Right cardiac atrium (tissue), 5 donors: ENCODE measurements around the gene RBP5. TPM values are rescaled to one million over a fixed set of nuclear protein-coding genes. Genes with fewer than 3 reads are reported as not detected.
A peak's percentile ranks its signal among the peaks of the same experiment; 100 is the strongest.

Experiments
- ATAC-seq, 2 donors: fragments of 200-7000 bp; cut with Tn5 transposase; one replicate each; pipeline versions ENCODE4 v1.8.0 to v1.9.1; 2020; ENCODE audit warnings: moderate library complexity in 2 of 2, mild to moderate bottlenecking in 1 of 2
- DNase-seq, 3 donors: peaks; one replicate each; pipeline ENCODE4 v3.0.0-alpha.2; 2020
- H3K27ac ChIP-seq: one replicate; pipeline ENCODE4 v1.5.1; 2013; ENCODE audit warnings: mild to moderate bottlenecking, low read length, control low read depth, moderate library complexity
- H3K27me3 ChIP-seq: one replicate; pipeline ENCODE4 v1.6.1; 2013; ENCODE audit not compliant: control insufficient read depth, insufficient read depth
- H3K4me1 ChIP-seq: one replicate; pipeline ENCODE4 v1.6.1; 2013; ENCODE audit warnings: low read length; ENCODE audit not compliant: control insufficient read depth, insufficient read depth
- H3K4me3 ChIP-seq: one replicate; pipeline ENCODE4 v1.5.1; 2013; ENCODE audit warnings: low read length, control low read depth
- H3K9me3 ChIP-seq: one replicate; pipeline ENCODE4 v1.6.1; 2013; ENCODE audit warnings: low read length; ENCODE audit not compliant: control insufficient read depth
- WGBS: extraction: QIAGEN DNeasy Blood & Tissue Kit; methylation state at CpG from one replicate; pipeline ENCODE4 v1.1.7; 2013; 5-methylcytosine and 5-hydroxymethylcytosine counted together
- intact Hi-C, 4 donors: fragments of 100-400 bp; cut with DNase I; formaldehyde crosslinking; loops; one replicate each; pipeline versions ENCODE4 v1.11.0 to v1.14.0; 2022 to 2023
- polyA plus RNA-seq: library from polyadenylated mRNA; stranded (reverse); fragments of 200-250 nt; gene quantifications from one replicate; pipeline ENCODE4 v1.2.3, GENCODE V29; 2013
- total RNA-seq, 4 donors: library from RNA; stranded (reverse); fragmentation: NEBNext Ultra II Directional; extraction: Animal tissue kit (Norgen Biotek cat#: 25700); gene quantifications; one replicate each; pipeline ENCODE4 v1.2.1, GENCODE V29; 2021
- donor health status: healthy with polysubstance abuse.
- donor health status: DM: no; HTN: yes; CAD: no.
- donor health status: DM: no; HTN: no; CAD: no.
- donor health status: DM: no; HTN: yes; CAD: no; lungs with severe emphysema.
- donor health status: DM: yes; HTN: yes; CAD: no.

Gene RBP5
- total and polyA plus RNA-seq, 5 donors: 0.47 to 1.7 (median 0.71) TPM; not detected in 1

DNA sequence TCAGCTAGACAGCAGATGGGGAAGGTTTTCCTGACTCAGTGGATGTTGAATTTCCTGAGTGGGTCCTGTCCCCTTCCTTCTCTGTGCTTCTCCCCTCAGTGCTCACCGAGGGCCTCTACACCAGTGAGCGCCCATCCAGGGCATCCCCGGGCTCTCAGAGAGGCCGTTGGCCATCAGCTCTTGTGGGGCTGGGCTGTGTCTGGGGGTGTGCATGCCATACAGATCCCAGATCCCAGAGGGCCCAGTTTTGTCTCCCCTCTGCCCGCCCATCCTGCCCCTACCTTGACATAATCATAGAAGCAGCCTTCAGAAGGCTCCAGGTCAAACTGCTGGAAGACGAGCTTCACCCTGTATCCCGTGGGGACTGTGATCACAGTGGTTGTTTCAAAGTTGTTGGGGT is 37.5 kb downstream of the RBP5 start:
- DNase-seq: no peak
- intact Hi-C loops: no loop called here
- WGBS: 78% methylated on average over 7 of the region's 7 CpGs
- H3K9me3 ChIP-seq: no peaks in the 10 kb centered on the region
- H3K4me1 ChIP-seq: no peaks in the 10 kb centered on the region
- H3K27me3 ChIP-seq: no peaks in the 10 kb centered on the region
- peak overlapping the region; percentile 42 for H3K4me3 ChIP-seq
- no peak for ATAC-seq
- H3K27ac ChIP-seq: no peak overlapping the region

DNA sequence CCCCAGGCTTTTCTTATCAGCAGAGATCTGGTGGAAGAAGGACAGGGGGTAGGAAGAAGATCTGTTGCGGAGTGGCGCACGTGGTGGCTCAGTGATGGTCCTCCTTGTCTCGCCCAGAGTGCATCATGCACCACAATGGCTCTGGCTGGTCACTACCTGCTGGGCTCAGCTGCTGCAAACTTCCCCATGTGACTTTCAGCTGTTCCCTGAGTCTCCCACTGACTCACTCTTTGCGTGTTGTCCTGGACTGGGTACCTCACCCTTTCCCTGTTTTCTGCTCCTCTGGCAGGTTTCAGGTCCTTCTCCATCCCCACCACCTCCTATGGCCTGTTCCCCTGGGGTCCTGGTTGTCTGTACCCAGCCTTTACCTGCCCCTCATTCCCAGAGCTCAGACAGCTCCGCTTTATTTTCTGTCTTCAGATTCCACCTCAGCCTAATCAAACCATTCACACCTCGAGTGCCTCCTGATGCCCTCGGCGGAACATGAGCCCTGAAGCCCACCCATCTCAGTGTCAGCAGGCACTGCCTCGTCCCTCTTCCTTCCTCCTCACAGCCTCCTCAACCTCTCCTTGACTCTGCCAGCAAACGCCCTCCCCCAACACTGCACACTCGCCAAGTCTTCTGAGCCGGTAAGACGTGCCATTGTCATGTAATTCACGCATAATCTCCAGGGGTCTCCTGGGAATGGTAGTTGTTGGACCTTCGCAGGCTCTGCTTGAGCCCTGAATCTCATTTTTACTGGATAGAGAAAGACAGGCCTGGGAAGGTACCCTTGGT is 38.3 kb downstream of the RBP5 start:
- Histone ChIP-seq H3K27ac (no peak overlapping the region), H3K4me3 (no peak overlapping the region), H3K4me1 (no peaks in the 10 kb centered on the region), H3K9me3 (no peaks in the 10 kb centered on the region), H3K27me3 (no peaks in the 10 kb centered on the region)
- ATAC-seq: no peak
- DNase-seq: no peak
- WGBS: 69% methylated on average over 16 of the region's 16 CpGs
- intact Hi-C loops: no loop called here

DNA sequence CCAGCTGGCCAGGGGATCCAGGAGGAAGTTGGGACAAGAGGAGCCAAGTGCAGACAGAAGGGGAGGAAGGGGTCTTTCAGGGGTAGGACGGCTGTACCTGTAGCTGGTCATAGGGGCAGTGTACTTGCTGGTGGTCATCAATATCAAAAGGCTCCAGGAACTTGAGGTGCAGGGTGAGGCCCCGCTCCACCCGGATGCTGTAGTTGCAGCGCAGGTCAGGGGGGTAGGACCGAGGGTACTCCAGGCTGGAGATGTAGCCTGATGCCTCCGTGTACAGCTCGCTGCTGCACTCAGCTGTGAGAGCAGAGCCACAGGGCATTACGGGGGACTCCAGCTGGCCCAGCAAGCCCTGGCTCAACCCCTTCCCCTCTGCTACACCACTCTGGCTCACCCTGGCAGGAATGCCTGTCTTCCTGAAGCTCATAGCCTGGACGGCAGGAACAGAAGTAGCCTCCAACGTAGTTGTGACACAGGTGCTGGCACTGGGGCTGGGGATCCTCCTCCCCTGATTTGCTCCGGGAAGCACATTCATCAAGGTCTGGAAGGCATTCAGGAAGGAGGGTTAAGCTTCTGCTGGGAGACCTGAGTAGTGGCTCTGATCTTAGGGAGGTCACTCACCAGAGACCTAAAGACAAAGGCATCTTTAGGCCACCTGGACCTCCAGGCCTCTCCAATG is 39.4 kb downstream of the RBP5 start:
- H3K9me3 ChIP-seq: no peaks in the 10 kb centered on the region
- no peak for DNase-seq
- no peak overlapping the region for H3K27ac ChIP-seq
- intact Hi-C loops: no loop called here
- WGBS: 87% methylated on average over 11 of the region's 11 CpGs
- H3K4me3 ChIP-seq: no peak overlapping the region
- no peaks in the 10 kb centered on the region for H3K4me1 ChIP-seq
- no peaks in the 10 kb centered on the region for H3K27me3 ChIP-seq
- ATAC-seq: no peak

DNA sequence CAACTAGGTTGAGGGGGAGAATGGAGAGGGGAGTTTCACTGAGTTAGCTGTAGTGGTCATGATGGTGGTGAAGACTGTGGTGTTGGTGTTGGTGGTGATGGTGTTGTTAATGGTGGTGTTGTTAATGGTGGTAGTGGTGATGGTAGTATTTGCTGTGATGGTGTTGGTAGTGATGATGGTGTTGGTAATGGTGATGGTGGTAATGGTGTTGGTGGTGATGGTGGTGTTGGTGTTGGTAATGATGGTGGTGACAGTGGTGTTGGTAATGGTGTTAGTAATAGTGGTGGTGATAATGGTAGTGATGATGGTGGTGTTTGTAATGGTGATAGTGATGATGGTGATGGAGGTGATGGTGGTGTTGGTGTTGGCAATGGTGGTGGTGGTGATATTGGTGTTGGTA is 45.6 kb downstream of the RBP5 start:
- Histone ChIP-seq H3K27me3 (no peaks in the 10 kb centered on the region), H3K9me3 (no peaks in the 10 kb centered on the region), H3K4me3 (no peak overlapping the region), H3K4me1 (no peaks in the 10 kb centered on the region), H3K27ac (no peak overlapping the region)
- DNase-seq (no peak), ATAC-seq (no peak)
- intact Hi-C loops: no loop called here

DNA sequence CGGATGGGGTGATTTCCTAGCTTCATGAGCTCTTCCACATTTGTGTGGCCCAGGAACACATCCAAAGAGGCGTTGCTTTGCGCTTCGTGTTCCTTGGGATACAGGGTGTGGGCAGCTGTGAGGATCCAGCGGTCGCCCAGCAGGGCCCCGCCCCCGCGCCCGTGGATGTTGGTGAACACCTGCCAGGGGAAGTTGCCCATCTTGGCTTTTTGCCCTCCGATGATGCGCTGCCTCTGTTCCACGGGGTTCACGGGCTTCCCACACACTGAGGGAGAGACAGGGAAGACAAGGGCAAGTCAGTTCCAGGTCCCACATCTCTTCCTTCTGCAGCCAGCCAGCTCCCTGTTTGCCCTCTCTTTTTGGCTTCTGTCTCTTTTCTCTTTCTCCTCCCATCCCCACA is 47.7 kb downstream of the RBP5 start:
- intact Hi-C loops: no loop called here

DNA sequence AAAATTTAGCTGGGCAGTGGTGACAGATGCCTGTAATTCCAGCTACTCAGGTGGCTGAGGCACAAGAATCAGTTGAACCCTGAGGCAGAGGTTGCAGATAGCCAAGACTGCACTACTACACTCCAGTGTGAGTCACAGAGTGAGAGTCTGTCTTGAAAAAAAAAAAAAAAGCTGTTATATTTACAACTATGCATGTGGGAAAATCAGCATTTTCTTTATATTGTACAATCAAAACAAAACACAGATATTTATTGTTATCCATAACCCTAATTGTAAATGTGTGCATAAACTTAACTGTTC is 48.9 kb downstream of the RBP5 start:
- no peak overlapping the region for H3K4me3 ChIP-seq
- H3K9me3 ChIP-seq: no peaks in the 10 kb centered on the region
- H3K27ac ChIP-seq: peak overlapping the region; percentile 50
- ATAC-seq (peak; percentile 54 to 55), DNase-seq (no peak)
- intact Hi-C loops: no loop called here
- H3K27me3 ChIP-seq: no peaks in the 10 kb centered on the region
- H3K4me1 ChIP-seq: no peaks in the 10 kb centered on the region

More for the DNA sequence above, 47.7 kb downstream of the RBP5 start:
- no peak for ATAC-seq
- Histone ChIP-seq H3K4me3 (no peak overlapping the region), H3K27me3 (no peaks in the 10 kb centered on the region), H3K4me1 (no peaks in the 10 kb centered on the region), H3K9me3 (no peaks in the 10 kb centered on the region), H3K27ac (no peak overlapping the region)
- 87% methylated on average over 14 of the region's 14 CpGs for WGBS
- peak in 1 of 3 donors; percentile 72 for DNase-seq

DNA sequence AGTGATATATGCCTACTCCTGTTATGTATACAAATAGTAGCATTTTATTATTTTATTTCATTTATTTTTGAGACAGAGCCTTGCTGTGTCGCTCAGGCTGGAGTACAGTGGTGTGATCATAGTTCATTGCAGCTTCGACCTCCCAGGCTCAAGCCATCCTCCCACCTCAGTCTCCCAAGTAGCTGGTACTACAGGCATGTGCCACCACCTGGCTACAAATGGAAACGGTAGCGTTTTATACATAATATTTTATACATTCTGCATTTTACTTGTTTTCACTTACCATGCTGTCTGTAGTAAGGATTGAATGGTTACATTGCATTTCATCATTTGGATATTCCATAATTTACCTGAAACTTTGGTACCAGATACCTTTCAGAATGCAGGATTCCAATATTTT is 50.5 kb downstream of the RBP5 start:
- DNase-seq (no peak), ATAC-seq (no peak)
- no peak overlapping the region for H3K27ac ChIP-seq
- intact Hi-C loops: no loop called here
- no peaks in the 10 kb centered on the region for H3K4me1 ChIP-seq
- no peak overlapping the region for H3K4me3 ChIP-seq
- WGBS: 77% methylated on average over 4 of the region's 4 CpGs
- no peaks in the 10 kb centered on the region for H3K27me3 ChIP-seq
- no peaks in the 10 kb centered on the region for H3K9me3 ChIP-seq

DNA sequence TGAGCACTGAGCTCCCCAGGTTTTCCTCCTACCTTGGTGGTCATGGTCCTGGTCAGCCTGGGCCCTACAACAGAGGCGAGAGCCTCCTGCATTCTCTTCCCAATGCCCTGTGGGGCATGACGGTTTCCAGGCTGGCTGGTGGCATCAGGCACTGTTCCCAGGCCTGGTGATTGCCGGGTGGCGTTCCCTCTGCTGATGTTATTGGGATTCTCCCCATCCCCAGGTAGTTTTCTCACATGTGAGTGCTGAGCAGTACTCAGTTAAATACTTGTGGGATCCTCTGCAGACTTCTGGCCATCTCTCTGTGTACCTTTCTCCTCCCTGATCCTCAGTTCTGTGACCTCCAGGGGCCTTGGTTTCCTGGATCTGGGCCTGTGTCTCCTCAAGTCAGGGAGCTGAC is 52.2 kb downstream of the RBP5 start:
- Histone ChIP-seq H3K27ac (no peak overlapping the region), H3K9me3 (no peaks in the 10 kb centered on the region), H3K4me1 (no peaks in the 10 kb centered on the region), H3K4me3 (no peak overlapping the region), H3K27me3 (no peaks in the 10 kb centered on the region)
- DNase-seq (no peak), ATAC-seq (no peak)
- intact Hi-C loops: no loop called here
- WGBS: 91% methylated on average over 4 of the region's 4 CpGs

DNA sequence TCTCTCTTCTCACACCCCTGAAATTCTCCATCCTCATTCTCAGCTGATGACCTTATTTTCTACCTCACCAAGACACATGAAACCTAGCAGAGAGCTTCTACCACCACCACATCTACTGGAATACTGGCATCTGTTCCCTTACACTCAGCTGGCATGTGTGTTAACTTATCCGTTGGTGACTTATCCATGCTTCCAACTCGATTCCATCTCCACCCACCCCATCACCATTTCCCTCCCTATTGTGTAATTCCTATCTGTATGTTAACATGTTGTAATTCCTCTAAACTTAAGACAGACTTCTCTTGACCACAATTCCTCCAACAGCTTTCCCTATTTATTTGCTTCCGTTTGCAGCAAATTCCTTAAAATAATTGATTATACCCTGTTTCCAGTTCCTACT is 52.8 kb downstream of the RBP5 start:
- ATAC-seq (no peak), DNase-seq (no peak)
- WGBS: 70% methylated on average over 3 of the region's 3 CpGs
- no peak overlapping the region for H3K27ac ChIP-seq
- no peaks in the 10 kb centered on the region for H3K27me3 ChIP-seq
- H3K9me3 ChIP-seq: no peaks in the 10 kb centered on the region
- no peaks in the 10 kb centered on the region for H3K4me1 ChIP-seq
- no peak overlapping the region for H3K4me3 ChIP-seq
- intact Hi-C loops: no loop called here

DNA sequence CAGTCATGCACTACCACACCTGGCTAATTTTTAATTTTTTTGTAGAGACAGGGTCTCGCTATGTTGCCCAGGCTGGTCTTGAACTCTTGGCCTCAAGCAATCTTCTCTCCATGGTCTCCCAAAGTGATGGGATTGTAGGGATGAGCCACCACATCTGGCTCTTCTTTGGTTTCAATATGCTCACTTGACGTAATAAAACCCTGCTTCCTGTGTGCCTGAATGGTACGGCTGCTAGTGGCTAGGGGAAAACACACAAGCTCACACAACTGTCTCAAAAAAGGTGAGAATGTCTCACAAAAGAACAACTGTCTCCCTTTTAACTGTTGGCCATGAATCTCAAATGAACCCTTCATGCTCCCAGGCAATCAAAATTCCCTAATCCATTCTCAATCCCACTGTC is 53.2 kb downstream of the RBP5 start:
- 83% methylated on average over 3 of the region's 3 CpGs for WGBS
- H3K4me1 ChIP-seq: no peaks in the 10 kb centered on the region
- H3K27ac ChIP-seq: no peak overlapping the region
- intact Hi-C loops: no loop called here
- no peak overlapping the region for H3K4me3 ChIP-seq
- ATAC-seq: no peak
- no peak for DNase-seq
- H3K9me3 ChIP-seq: no peaks in the 10 kb centered on the region
- H3K27me3 ChIP-seq: no peaks in the 10 kb centered on the region

DNA sequence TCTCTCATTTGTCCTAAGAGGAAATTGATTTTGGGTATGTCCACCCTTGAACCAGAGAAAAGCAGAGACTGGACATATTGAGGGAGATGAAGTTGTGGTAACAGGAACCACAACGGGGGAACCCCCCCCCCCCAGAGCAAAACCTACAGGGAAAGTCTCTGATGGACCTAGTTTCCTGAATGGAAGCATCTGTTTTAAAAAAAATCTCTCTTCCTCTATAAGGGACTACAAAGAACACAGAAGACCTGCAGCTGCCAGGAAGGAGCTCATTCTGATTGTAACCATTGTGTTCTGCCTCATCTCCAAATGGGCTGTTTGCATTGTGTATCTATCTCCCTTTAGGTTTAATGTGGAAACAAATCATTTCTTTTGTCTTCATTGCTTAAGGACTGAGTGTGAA is 54.7 kb downstream of the RBP5 start:
- intact Hi-C loops: no loop called here
- DNase-seq (no peak), ATAC-seq (no peak)
- no peaks in the 10 kb centered on the region for H3K27me3 ChIP-seq
- H3K4me1 ChIP-seq: peaks cover 1% of the 10 kb centered on the region
- no peaks in the 10 kb centered on the region for H3K9me3 ChIP-seq
- WGBS: 28% methylated on average over 1 of the region's 1 CpG
- no peak overlapping the region for H3K4me3 ChIP-seq
- H3K27ac ChIP-seq: no peak overlapping the region
